Loucy (cell line): ENCODE data around the gene MRPL42.

ENCODE experiments used
- H2AFZ ChIP-seq: fragments of 200-600 bp; sonication (generic); 2 replicates; pipeline ENCODE4 v1.6.0; 2016; ENCODE audit warnings: antibody characterized with exemption, mild to moderate bottlenecking, low read length, moderate library complexity
- H3F3A ChIP-seq: fragments of 200-600 bp; 2 replicates; pipeline ENCODE4 v1.6.0; 2016; ENCODE audit warnings: antibody characterized with exemption, low read depth, mild to moderate bottlenecking
- H3K27me3 ChIP-seq: fragments of 200-600 bp; sonication (generic); 2 replicates; pipeline ENCODE4 v1.6.1; 2014; ENCODE audit warnings: low read length, mild to moderate bottlenecking; ENCODE audit not compliant: insufficient read depth, poor library complexity, severe bottlenecking
- H3K36me3 ChIP-seq: fragments of 200-600 bp; sonication (generic); 2 replicates; pipeline ENCODE4 v1.6.1; 2016; ENCODE audit warnings: low read length; ENCODE audit not compliant: insufficient read depth
- H3K4me1 ChIP-seq: fragments of 200-600 bp; sonication (generic); 2 replicates; pipeline ENCODE4 v1.5.1; 2014; ENCODE audit warnings: low read length, mild to moderate bottlenecking; ENCODE audit not compliant: insufficient read depth, poor library complexity, severe bottlenecking
- H3K4me2 ChIP-seq: fragments of 200-600 bp; sonication (generic); 2 replicates; pipeline ENCODE4 v1.6.0; 2014; ENCODE audit warnings: antibody characterized with exemption, low read length, low read depth, mild to moderate bottlenecking; ENCODE audit not compliant: poor library complexity, severe bottlenecking
- H3K4me3 ChIP-seq: fragments of 200-600 bp; sonication (generic); 2 replicates; pipeline ENCODE4 v1.5.1; 2014; ENCODE audit warnings: low read length, mild to moderate bottlenecking, mixed read lengths; ENCODE audit not compliant: poor library complexity, severe bottlenecking
- H3K79me2 ChIP-seq: fragments of 200-600 bp; sonication (generic); 2 replicates; pipeline ENCODE4 v1.6.1; 2014; ENCODE audit warnings: low read length; ENCODE audit not compliant: insufficient read depth
- H3K9ac ChIP-seq: fragments of 200-600 bp; sonication (generic); 2 replicates; pipeline ENCODE4 v1.6.0; 2014; ENCODE audit warnings: mild to moderate bottlenecking, low read depth, low read length, moderate library complexity; ENCODE audit not compliant: poor library complexity, severe bottlenecking
- H3K9me2 ChIP-seq: fragments of 200-600 bp; sonication (generic); replicated peaks from 2 replicates; pipeline ENCODE4 v1.6.1; 2016; ENCODE audit warnings: low read depth, low read length, mixed read lengths
- H3K9me3 ChIP-seq: fragments of 200-600 bp; sonication (generic); 2 replicates; pipeline ENCODE4 v1.6.1; 2014; ENCODE audit warnings: mild to moderate bottlenecking, antibody characterized with exemption, low read length, low read depth; ENCODE audit not compliant: insufficient read depth
- H4K20me1 ChIP-seq: fragments of 200-600 bp; sonication (generic); 2 replicates; pipeline ENCODE4 v1.6.0; 2014; ENCODE audit warnings: antibody characterized with exemption, low read length, mild to moderate bottlenecking; ENCODE audit not compliant: insufficient read depth, poor library complexity, severe bottlenecking
- EZH2phosphoT487 ChIP-seq: fragments of 200-600 bp; IDR thresholded peaks from 2 replicates; pipeline ENCODE4 v1.6.1; 2018; ENCODE audit warnings: antibody characterized with exemption, mild to moderate bottlenecking, moderate library complexity, borderline replicate concordance
- TF ChIP-seq, protein P1 (sequence below): fragments of 200-600 bp; sonication (generic); conservative IDR thresholded peaks from 2 replicates; pipeline ENCODE4 v1.5.1; 2014; ENCODE audit warnings: mild to moderate bottlenecking, antibody characterized with exemption, low read length

The MRPL42 gene

DNA sequence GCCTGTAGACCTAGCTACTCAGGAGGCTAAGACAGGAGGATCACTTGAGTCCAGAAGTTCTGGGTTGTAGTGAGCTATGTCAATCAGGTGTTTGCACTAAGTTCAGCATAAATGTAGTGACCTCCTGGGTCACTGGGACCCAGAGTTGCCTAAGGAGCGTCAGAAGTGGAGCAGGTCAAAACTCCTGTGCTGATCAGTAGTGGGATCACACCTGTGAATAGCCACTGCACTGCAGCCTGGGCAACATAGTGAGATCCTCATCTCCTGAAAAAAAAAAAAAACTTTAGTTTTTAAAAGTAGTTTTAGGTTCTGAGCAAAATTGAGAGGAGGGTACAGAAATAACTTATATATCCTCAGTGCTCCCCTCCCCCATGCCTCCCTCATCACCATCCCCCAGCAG, 42.2 kb downstream of the MRPL42 start:
- Histone ChIP-seq H3K79me2 (no peaks in the 10 kb centered on the region), H3K4me1 (no peaks in the 10 kb centered on the region), H4K20me1 (no peaks in the 10 kb centered on the region), H3K36me3 (no peaks in the 10 kb centered on the region; the same call in 1 of the 2 replicates), H3F3A (no peaks in the 10 kb centered on the region), H2AFZ (no peak overlapping the region), H3K9me3 (no peaks in the 10 kb centered on the region), H3K9ac (no peak overlapping the region), H3K4me3 (no peak overlapping the region), H3K9me2 (no peaks in the 10 kb centered on the region), H3K4me2 (no peak overlapping the region), H3K27me3 (no peaks in the 10 kb centered on the region)
- TF ChIP-seq, protein P1, sequence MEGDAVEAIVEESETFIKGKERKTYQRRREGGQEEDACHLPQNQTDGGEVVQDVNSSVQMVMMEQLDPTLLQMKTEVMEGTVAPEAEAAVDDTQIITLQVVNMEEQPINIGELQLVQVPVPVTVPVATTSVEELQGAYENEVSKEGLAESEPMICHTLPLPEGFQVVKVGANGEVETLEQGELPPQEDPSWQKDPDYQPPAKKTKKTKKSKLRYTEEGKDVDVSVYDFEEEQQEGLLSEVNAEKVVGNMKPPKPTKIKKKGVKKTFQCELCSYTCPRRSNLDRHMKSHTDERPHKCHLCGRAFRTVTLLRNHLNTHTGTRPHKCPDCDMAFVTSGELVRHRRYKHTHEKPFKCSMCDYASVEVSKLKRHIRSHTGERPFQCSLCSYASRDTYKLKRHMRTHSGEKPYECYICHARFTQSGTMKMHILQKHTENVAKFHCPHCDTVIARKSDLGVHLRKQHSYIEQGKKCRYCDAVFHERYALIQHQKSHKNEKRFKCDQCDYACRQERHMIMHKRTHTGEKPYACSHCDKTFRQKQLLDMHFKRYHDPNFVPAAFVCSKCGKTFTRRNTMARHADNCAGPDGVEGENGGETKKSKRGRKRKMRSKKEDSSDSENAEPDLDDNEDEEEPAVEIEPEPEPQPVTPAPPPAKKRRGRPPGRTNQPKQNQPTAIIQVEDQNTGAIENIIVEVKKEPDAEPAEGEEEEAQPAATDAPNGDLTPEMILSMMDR: no peak
- no peak for TF ChIP-seq EZH2phosphoT487

DNA sequence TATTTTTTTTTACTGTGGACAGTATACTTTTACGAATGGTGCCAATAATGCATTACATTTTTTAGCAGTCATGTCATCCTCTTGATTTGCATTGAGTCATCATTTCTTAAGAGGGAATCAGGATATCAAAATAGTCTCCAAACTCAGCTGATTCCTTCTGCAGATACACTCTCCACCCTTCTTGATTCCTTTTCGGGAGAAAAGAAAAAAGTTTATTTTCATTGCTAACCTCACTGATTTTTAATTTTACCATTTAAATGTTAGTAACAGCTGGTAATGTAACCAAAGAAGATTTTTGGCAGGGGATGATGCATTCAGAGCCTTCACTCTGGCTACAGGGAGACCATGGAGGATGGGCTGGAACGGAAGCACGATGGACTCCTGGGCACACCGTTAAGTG, 47.5 kb downstream of the MRPL42 start:
- no peaks in the 10 kb centered on the region for H3K9me3 ChIP-seq
- H4K20me1 ChIP-seq: no peaks in the 10 kb centered on the region
- no peaks in the 10 kb centered on the region for H3K27me3 ChIP-seq
- no peak overlapping the region for H3K4me2 ChIP-seq
- H3K9ac ChIP-seq: no peak overlapping the region
- H3F3A ChIP-seq: no peaks in the 10 kb centered on the region
- no peaks in the 10 kb centered on the region for H3K36me3 ChIP-seq
- H3K9me2 ChIP-seq: no peaks in the 10 kb centered on the region
- no peaks in the 10 kb centered on the region for H3K79me2 ChIP-seq
- H3K4me1 ChIP-seq: no peaks in the 10 kb centered on the region
- TF ChIP-seq EZH2phosphoT487: no peak
- TF ChIP-seq, protein P1: no peak
- no peak overlapping the region for H3K4me3 ChIP-seq
- no peak overlapping the region for H2AFZ ChIP-seq

DNA sequence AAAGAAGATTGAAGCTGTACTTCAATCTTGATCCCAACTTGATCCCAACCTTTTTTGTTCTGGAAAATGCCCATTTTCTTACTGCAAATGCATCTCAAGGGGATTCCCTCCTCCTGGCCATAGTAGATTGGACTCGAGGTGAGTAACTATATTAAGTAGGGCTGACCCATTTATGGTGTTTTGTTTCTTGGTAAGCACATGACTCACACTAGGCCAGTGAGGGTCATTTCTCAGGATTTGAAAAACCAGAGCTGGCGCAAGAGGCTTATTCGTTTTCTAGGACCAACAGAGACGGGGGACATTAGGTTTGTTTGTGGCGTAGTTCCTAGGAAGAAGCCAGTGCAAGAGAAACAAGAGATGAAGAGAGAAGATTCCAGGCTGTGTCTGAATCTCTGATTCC, 51.4 kb downstream of the MRPL42 start:
- Histone ChIP-seq H3F3A (no peaks in the 10 kb centered on the region), H4K20me1 (no peaks in the 10 kb centered on the region), H2AFZ (no peak overlapping the region), H3K9me3 (no peaks in the 10 kb centered on the region), H3K4me2 (no peak overlapping the region), H3K9me2 (no peaks in the 10 kb centered on the region), H3K36me3 (no peaks in the 10 kb centered on the region), H3K4me1 (no peaks in the 10 kb centered on the region), H3K27me3 (no peaks in the 10 kb centered on the region), H3K79me2 (no peaks in the 10 kb centered on the region), H3K4me3 (no peak overlapping the region), H3K9ac (no peak overlapping the region)
- no peak for TF ChIP-seq EZH2phosphoT487
- TF ChIP-seq, protein P1: no peak
